ENCODE measurements around the gene APRT.
"Not testable (repeated sequence)": the region's sequence is repeated elsewhere in the genome, so short reads cannot be mapped to it uniquely, and the experiment has no call there.

The APRT gene

GRCh38 chr16:88806491-88807111 lies 5.1 kb downstream of the APRT start:
- DNase-seq (ENCODE audit: low read depth), result no peak

GRCh38 chr16:88805887-88806393 lies 5.8 kb downstream of the APRT start:
- DNase-seq (ENCODE audit: low read depth), result no peak

- DNase-seq (ENCODE audit: low read depth), result no peak
These were observed 6.4 kb downstream of the APRT start for GRCh38 chr16:88805340-88805715.

GRCh38 chr16:88804552-88805339 lies 7.0 kb downstream of the APRT start:
- DNase-seq (ENCODE audit: low read depth), result no peak

- DNase-seq (ENCODE audit: low read depth), result no peak
These were observed 7.6 kb downstream of the APRT start for GRCh38 chr16:88804173-88804551.

- peak; percentile 57 for DNase-seq (ENCODE audit: low read depth)
These were observed 8.3 kb downstream of the APRT start, which contains the start of gene CDT1 for GRCh38 chr16:88803264-88803987. Gene CDT1, plus strand, starts transcription at chr16:88803789. Its CDS starts 43 bp downstream, at chr16:88803832.

- no peak for DNase-seq (ENCODE audit: low read depth)
These were observed 11.5 kb downstream of the APRT start for GRCh38 chr16:88800277-88800592.

GRCh38 chr16:88799569-88800276 lies 12.0 kb downstream of the APRT start:
- no peak for DNase-seq (ENCODE audit: low read depth)

- DNase-seq (ENCODE audit: low read depth), result no peak
These were observed 12.8 kb downstream of the APRT start for GRCh38 chr16:88798772-88799455.

- DNase-seq (ENCODE audit: low read depth), result no peak
These were observed 13.7 kb downstream of the APRT start for GRCh38 chr16:88798073-88798472.

GRCh38 chr16:88796278-88796677 lies 15.4 kb downstream of the APRT start:
- no peak for DNase-seq (ENCODE audit: low read depth)

GRCh38 chr16:88793251-88793954 lies 18.3 kb downstream of the APRT start:
- DNase-seq (ENCODE audit: low read depth), result no peak

- DNase-seq (ENCODE audit: low read depth), result no peak
These were observed 19.0 kb downstream of the APRT start for GRCh38 chr16:88792668-88793250.

- no peak for DNase-seq (ENCODE audit: low read depth)
These were observed 19.6 kb downstream of the APRT start for GRCh38 chr16:88792078-88792550.

GRCh38 chr16:88790312-88791211 lies 21.2 kb downstream of the APRT start:
- DNase-seq (ENCODE audit: low read depth), result peak; percentile 33

- DNase-seq (ENCODE audit: low read depth), result no peak
These were observed 22.1 kb downstream of the APRT start for GRCh38 chr16:88789594-88789993.

GRCh38 chr16:88788749-88789148 lies 23.0 kb downstream of the APRT start:
- not testable (repeated sequence) for DNase-seq (ENCODE audit: low read depth)

GRCh38 chr16:88787579-88788314 lies 24.0 kb downstream of the APRT start:
- DNase-seq (ENCODE audit: low read depth), result no peak

Data from amniotic epithelial cell (primary cell).